NCI-H2171 treated with DMSO at 0.1 percent for 48 hours (cell line): ENCODE measurements around the gene SSH2.
"Not testable (repeated sequence)": the region's sequence is repeated elsewhere in the genome, so short reads cannot be mapped to it uniquely, and the experiment has no call there.

ENCODE experiments used
- DNase-seq: peaks from one replicate; lab custom pipeline; 2025; lab: John Stamatoyannopoulos, UW

The SSH2 gene

DNA sequence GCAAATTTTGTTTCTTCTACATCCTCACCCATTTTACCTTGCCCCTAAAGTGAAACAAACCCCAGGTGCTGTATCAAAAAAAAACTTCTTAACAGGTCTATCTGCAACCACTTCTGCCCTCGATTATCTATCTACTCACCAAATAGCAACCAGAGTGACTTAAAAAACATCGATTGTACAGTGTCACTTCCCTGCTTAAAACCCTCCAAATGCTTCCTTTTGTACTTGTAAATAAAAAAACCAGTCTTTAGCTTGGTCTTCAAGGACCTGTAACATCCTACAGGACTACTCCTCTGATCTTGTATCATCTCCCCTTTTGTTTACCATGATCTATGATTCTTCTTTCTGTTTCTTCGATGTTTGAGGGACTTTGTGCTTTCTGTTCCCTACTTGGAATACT lies 224.6 kb downstream of the SSH2 start:
- no peak for DNase-seq

- DNase-seq, result no peak
These were observed 230.7 kb downstream of the SSH2 start for GRCh38 chr17:29699283-29699682.

DNA sequence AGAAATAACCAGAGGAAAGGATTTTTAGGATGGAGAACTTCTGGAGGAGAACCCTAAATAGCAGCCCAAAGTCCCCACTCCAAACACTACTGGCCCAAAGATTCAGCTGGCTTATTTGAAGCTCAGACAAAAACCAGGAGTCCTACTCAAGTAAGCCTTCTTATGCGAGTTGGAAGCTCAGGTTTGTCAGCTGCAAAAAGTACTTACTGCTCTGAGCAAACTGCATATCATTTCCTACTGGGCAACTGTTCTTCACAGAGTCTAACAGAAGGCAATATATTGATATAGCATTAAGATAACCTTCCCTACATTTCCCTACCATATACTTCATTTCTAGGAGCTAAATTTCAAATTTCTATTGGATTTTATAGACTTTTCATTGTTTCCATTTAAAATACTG lies 231.2 kb downstream of the SSH2 start:
- no peak for DNase-seq

GRCh38 chr17:29698019-29698777 lies 231.8 kb downstream of the SSH2 start:
- DNase-seq, result no peak

GRCh38 chr17:29697371-29697770 lies 232.7 kb downstream of the SSH2 start:
- DNase-seq, result no peak

- DNase-seq, result no peak
These were observed 235.0 kb downstream of the SSH2 start for GRCh38 chr17:29694918-29695563.

DNA sequence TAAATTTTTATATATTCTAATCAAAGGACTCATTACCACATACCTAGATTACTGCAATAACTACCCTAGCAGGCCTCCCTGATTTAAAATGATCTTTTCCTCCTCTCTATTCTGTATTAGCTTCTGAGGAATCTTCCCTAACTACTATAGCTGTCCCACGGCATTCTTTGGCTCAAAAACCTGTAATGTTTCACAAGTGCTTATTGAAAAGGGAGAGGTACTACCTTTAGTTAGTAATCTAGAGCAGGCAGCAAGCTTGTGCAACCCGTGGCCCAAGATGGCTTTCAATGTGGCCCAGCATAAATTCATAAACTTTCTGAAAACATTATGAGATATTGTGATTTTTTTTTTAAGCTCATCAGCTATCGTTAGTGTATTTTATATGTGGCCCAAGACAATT lies 236.3 kb downstream of the SSH2 start:
- DNase-seq, result no peak

DNA sequence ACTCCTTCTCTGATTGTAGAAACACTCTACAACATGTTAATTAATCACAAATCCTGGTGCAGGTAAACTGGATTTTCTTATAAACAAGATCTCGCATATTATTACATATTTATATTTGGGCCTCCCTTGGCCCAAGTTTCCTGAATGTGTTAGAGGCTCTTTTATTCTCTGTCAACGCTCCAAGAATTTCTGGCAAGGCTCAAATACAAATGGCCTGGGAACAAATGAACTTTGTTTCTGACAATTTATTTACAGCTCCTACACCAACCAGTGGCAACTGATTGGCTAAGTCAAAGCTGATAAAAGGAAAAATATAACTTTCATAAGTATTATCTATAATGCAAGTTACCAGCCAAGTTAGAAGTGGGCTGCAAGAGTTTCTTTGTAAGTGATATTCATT lies 242.4 kb downstream of the SSH2 start:
- DNase-seq, result no peak

DNA sequence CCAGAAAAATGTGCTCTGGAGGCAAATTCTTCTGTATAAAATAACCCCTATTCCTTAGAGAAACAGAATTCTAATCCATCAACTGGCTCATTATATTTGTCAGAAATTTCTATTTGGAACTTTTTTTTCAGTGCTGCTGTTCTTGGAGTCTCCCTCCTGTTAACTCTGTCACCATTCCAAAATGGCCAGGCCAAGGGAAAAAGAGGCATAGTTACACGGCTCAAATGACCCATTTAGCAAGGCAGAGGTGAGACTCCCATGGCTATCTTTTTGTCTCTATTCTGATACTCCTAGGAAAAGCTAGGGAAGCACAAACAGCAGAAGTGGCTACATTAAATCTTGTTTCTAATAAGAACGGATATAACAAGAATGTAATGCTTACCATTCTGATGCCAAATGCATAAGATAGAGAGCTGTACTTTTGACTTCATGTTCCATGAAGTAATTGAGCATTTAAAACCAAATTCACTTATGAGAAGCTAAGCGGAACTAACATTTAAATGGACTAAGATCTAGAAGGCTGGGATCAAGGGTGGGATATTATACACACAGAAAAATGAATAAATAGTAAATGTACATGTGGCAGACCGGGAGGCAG lies 242.9 kb downstream of the SSH2 start:
- DNase-seq, result no peak

DNA sequence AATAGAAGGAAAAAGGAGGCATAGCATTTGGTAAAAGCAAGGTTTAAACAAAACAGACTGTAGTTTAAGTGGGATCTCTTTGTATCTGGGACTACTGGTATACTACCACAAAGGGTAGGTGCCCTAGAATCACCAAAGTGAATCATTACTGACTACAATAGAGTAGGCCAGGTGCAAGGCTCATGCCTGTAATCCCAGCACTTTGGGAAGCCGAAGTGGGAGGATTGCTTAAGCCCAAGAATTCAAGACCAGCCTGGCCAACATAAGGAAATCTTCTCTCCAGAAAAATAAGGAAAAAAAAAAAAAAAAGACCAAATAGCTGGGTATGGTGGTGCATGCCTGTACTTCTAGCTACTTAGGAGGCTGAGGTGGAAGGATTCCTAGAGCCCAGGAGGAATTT lies 246.5 kb downstream of the SSH2 start:
- DNase-seq, result no peak

- no peak for DNase-seq
These were observed 247.0 kb downstream of the SSH2 start for GRCh38 chr17:29682987-29683386.

- DNase-seq, result peak; percentile 7
These were observed 248.0 kb downstream of the SSH2 start for GRCh38 chr17:29682054-29682453.

- DNase-seq, result no peak
These were observed 252.2 kb downstream of the SSH2 start for GRCh38 chr17:29677824-29678223.

DNA sequence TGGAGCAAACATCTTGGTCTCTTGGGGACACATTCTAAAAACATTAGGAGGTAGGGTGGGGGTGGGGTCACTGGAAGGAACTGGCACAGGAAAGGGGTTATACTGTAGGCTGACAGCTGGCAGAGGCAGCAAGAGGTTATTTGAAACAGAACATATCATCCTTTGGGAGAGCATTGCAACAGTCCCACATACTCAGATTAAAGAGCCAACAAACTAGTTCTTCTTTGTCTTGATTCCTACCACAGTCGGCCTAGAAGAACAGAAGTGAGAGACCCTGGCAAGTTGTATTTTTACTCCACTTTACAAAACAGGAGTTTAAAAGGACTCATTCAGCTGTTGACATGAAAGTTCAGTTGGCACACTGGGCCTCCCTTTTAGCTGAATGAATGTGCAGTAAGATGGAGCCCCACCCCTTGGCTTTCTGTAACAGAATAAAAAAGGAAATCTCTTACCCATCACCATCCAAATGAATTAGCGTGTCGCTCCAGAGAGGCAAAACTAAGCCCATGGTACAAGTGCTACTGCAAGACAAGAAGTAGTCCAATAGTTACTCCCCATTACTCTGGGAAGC lies 252.7 kb downstream of the SSH2 start:
- peak; percentile 74 for DNase-seq

DNA sequence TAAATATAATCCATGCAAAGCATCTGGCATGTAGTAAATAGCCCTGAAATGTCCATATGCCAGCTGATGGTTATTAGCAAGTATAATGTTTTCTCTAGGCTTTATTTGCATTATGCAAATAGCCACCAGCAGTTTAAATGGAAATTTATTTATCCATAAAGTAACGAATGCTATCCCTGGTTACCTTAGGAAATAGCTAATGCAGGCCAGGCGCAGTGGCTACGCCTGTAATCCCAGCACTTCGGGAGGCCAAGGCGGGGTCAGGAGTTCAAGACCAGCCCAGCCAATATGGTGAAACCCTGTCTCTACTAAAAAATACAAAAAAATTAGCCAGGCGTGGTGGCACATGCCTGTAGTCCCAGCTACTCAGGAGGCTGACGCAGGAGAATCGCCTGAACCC lies 254.1 kb downstream of the SSH2 start:
- not testable (repeated sequence) for DNase-seq

DNA sequence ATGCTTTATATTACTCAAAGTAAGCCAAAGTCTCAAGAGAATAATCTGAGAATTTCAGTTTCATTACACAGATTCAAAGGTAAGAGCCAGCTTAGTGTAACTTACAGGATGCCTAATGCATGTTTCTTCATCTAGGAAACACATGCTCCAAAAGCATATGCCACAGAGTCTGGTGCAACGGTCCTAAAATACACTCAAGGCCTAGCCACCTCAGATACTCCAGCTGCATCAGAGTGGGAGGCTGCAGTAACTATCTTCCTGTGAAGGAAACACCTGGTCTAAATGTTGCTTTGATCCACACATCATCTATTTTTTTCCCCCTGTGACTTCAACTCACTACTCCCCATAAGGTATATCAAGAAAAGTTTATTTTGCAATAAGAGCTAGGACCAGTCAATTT lies 255.7 kb downstream of the SSH2 start:
- DNase-seq, result peak; percentile 49

DNA sequence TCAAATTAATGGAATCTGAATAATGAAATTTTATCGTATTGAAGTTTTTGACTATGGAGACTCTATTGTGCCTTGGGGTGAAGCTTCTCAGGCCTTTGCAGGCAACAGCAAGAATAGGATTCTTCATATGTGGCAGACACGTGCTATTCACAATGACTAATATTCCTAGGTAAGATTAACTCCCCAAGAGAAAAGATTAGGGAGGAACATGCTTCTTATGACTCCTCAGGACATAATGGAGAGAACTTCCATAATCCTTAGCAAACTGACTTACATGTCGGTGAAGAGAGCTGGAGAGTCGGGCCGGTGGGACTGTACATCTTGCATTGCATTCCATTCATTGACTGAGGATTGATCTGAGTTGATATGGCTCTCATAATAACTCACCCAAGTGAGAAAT lies 258.4 kb downstream of the SSH2 start:
- DNase-seq, result no peak

- no peak for DNase-seq
These were observed 260.8 kb downstream of the SSH2 start for GRCh38 chr17:29669266-29669665.

DNA sequence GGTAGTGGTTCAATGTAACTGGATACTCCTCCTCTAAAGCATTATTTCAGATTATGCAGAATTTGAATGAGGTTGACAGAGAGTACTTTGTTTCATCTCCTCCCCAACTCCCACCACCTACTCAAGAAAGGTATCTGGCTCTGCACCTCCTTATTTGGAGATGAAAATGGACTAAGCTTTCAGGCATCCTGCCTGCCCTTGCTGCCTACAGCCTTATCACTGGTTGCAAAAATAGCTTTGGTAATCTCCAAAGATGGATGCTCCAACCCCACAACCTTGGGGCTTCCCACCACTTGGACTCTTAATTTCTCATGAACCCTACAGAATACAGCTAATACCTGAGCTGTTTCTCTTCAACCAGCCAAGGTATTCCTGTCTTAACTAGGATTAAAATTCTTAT lies 262.1 kb downstream of the SSH2 start:
- DNase-seq, result no peak

- DNase-seq, result no peak
These were observed 264.6 kb downstream of the SSH2 start for GRCh38 chr17:29665481-29665810.

DNA sequence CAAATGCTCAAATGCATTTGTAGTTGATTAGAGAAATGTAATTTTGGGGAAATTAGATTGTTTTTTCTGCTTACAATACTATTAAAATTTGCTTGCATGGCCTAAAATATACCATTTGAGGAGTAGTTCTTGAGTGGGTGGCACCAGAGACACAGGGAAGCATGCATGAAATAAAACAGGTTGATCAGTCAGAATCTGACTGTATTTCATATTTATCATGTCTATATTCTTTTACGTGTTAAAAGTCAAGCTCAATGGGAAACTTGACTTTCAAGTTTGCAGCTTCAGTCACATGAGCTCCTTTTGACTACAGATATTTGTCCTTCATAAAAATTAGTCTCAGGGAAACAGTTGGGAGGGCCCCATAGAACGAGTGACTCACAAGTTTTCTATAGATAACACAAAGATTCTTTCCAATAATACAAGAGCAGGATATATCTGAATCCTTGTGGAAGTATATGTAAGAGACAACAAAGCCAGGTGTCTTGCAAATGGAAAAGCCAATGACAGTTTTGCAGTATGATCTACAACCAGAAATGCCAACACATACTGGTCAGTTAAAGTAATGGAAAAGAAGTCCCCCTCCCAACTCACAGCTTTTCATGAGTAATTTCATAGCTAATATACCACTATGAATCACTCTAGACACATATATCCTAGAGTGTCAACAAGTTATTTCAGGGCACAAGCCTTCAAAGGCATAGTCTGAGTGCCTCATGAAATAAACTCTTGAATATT lies 265.1 kb downstream of the SSH2 start:
- DNase-seq, result no peak

DNA sequence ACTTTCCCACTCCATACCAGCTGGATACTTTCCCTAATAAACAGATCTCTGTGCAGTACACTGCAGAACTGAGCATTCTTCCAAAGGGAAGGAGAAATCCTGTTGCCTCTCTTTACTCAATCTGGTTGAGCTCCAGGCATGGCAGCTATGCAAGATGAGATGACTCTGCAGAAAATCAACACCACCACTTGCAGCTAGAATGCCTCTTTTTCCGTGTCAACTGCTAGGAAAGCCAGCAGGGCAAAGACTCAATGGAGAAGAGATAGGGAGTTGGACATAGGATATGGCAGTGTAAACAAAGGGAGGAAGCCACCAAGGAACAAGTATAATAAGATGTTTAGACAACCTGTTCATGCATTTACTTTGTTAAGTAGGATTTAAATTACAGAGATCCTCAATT lies 266.9 kb downstream of the SSH2 start:
- peak; percentile 68 for DNase-seq

DNA sequence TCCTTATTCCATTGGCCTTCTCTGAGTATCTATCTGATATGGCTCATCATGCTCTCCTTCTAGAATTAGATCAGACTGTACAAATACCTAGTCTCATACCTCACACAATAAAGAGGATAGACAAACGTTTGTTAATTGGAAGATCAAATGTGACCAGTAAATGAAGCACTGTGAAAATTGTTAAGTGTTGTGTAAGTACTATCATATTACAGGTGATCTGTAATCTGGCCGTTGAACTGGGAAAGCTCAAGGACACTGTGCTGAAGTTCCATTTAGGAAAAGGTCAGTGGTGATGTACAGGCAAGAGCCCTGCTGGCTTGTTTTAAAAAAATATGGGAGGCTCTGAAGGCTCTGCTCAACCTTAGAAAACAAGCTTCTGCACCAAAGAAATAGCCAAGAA lies 268.8 kb downstream of the SSH2 start:
- DNase-seq, result peak; percentile 38
